Inflammatory macrophage treated with lipopolysaccharide for 1 hour (primary cell): Measurements from ENCODE around the gene CDX2.
A peak's percentile ranks its signal among the peaks of the same experiment; 100 is the strongest.

ENCODE experiments used
- DNase-seq, 2 donors: peaks; one replicate each; pipeline ENCODE4 v3.0.0-alpha.2; 2020 to 2022

The CDX2 gene

GRCh38 chr13:27978301-27978968, 9.3 kb upstream of the CDX2 start:
- no peak for DNase-seq

- no peak for DNase-seq
Measured at GRCh38 chr13:27977476-27978300, 8.6 kb upstream of the CDX2 start.

DNA sequence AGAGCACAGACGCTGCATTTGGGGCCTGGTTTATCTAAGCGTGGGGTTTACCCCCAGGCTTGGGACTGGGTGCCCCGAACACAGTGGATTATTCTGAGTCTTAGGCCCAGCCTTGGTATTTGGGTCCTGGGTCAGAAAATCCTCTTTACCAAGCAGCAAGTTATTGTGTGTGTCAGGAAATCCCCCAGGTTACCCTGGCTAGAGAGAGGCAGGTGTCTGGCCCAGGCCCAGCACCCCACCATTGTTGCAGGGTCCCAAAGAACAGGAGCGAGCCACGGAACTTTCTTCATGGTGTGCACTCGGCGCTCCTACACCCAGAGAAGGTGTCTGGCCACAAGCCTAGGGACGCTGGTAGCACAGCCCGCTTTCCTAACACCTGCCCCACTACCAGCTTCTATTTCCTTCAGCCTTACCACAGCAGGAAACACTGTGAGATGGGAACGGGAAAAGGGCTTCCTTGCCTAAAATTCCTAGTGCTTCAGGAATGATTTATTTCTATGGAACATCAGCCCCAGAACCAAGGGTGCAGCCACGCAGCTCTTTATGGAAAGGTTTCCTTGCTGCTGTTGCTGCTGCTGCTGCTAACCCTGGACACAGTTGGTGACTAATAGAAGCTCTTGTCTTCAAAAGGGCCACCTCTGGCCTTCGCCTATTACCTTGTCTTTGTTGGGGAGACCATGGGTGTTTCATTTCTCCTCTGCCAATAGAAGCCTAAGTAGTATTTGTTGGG, 7.4 kb upstream of the CDX2 start:
- no peak for DNase-seq

DNA sequence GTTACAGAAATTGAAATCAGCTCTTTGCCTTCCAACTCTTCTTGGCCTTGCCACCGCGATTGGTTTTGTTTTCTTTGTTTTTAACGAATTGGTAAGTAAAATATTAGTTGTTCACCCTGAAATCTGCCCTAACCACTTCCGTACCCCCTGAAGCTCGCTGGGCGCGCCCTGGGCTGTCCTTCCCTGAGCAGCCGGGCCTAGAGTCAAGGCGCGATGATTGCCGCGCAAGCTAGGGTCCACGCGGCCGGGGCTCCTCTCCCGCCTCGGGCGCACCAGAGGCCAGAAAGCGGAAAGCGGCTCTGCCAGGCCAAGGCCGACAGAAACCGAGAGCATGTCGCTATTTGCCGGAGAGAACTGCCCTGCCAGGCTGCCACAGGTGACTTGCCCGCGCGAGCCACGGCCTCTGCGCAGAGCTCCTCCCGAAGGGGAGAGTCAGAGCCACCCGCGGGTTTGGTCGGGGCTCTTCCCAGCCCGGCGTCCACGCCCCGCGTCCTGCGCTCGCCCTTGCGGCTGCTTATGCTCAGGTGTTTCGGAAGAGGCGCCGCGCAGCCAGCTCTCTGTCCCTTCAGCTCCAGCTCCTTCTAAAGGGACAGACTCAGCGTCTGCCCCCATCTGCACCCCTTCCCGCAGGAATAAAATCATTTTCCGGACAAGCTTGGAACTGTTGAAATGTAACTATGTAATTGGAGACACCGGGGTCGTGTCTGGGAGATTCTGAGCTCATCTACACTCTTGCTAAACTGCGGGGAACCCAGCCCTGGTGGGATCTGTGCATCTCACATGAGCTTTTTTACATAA, 6.6 kb upstream of the CDX2 start:
- DNase-seq, result no peak

DNA sequence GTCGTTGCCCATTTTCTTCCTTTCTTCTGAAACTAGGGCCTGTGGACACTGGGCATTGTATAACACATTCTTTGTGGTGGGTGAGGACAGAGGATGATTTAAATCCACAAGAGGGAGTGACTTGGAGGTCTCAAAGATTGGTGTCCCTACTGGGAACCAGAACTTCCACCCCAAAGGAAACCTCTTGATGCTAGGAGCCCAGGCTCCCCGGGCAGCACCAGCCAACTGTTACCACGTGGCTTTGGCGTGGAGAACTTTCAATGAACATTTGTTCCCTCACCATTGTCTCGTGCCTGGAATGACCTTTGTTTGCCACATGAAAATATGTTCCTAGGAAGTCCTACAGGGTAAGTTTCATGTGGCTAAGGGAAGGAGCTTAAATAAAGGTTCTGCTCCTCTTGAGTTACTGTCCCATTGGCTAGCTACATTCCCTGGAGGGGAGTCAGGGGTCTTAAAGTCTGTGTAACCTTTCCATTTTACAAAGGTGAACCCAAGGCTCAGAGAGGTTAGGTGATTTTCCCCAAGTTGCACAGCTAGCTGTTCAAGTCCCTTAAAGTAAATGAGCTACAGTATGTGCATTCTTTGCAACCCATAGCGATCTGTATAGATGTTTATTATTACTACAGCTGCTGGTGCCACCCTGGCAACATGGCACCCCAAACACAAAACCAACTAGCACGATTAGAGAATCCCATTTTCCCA, 5.0 kb upstream of the CDX2 start:
- DNase-seq, result no peak

GRCh38 chr13:27973291-27973690, 4.2 kb upstream of the CDX2 start:
- no peak for DNase-seq

GRCh38 chr13:27972478-27972820, 3.3 kb upstream of the CDX2 start:
- no peak for DNase-seq

GRCh38 chr13:27971776-27972477, 2.8 kb upstream of the CDX2 start:
- DNase-seq, result no peak

DNA sequence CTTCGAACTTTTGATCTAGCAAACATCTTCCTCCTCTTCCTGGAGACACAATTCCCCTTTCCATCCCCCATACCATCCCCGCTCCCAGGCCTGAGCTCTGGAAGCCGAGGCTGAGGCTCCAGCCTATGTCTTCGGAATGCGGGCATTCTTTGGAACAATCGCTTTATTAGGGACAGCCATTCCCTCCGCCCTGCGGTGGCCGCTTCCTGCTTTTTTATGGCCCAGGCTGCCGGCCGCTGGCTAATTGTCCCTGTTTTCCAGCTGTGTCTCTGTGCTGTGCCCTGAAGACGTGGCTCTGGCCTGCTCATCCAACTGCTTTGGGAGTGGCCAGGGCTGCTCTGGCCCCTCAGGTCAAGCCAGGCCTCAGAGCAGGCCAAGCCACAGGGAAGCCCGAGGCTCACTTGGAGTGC, 2.1 kb upstream of the CDX2 start:
- no peak for DNase-seq

DNA sequence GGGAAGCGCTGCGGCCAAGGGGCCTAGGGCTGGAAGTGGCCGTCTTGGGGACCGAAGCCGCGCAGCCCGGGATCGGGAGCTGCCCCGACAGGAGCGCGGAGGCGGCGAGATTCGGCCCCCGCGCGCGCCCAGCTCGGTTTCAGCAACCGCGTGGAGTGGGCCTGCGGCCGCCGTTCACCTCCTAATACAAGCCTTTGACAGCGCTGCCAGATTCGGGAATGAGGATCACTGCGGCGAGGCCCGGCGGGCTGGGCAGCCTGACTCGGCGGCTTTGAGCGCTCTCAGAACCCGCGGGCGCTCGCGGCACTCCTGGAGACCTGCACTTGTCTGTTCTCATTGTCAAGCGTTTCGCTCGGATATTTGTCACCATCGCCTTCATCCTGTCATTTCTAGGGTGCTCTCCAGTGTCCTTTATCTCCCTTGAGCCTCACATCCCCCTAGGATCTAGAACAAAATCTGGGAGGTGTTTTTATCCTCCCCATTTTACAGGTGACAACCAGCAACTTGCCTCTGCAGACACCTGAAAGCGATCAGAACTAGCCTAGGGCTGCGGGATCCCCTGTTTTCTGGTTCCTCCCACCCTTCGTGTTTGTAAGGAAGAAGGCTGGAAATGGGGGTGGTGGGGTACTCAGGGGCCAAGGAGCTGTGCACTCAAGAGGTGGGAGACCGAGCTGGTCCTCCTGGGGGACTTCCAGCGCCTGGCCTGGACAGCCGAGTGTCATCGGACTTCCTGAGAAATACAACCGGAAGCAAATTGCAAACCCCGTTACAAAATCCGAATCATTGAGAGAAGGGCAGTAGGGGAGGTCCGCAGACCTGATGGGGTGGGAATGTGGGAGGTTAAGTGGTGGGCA, 1.5 kb upstream of the CDX2 start:
- no peak for DNase-seq

- DNase-seq, result no peak
Measured at GRCh38 chr13:27969866-27970229, 733 bp upstream of the CDX2 start.

- DNase-seq, result no peak
Measured at GRCh38 chr13:27968316-27969081, 616 bp downstream of the CDX2 start.

DNA sequence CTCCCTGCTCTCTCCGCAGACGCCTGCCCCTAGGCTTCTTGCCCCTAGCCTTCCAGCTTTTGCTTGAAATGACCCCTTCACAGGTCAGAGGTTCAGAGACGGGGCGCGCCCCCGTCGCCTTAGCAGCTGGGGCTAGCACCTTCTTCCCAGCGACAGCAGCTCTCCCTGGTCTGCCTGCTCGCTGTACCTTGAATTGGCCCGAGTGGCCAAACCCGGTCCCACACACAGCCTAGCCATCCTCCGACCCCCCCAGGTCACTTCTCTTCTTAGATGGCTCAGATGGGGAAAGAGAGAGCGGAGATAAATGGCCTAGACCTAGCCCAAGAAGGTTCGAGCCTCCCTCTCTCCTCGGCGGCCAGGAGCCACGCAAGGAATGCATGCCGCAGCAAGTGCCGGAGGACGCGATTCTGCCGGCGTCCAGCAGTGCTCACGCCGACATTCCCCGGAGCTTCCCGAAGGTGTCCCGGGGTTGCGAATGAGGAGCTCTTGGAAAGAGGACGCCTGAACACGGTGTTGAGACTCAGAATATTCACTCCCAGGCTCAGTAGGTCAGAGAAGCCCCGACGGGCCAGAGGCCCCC, 1.3 kb downstream of the CDX2 start:
- no peak for DNase-seq

DNA sequence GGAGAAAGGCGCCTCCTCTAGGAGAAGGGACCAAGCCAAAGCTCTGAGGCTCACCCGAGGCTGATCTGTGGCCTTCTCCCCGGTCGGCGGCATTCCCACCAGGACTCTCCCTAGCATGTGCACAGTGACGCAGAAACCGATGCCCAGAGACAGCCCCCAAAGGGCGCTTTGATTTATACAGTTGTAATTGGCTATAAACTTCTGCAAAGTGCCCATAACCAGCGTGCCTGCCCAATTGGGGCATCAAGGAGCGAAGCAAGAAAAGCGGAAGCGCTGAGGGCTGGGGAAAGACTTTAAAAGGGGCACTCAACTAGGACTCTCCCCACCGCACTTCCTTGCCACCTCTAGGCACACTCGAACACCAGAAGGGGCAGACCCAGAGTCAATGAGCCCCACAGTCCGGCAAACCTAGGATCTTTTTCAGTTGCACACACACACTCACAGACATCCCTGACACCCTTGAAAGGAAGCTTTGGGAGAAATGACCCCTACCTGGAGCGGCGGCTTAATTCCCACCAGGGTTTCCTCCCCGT, 1.8 kb downstream of the CDX2 start:
- peak in 1 of 2 donors; percentile 16 for DNase-seq

GRCh38 chr13:27966641-27967202, 2.4 kb downstream of the CDX2 start:
- no peak for DNase-seq

GRCh38 chr13:27965740-27966640, 3.1 kb downstream of the CDX2 start:
- DNase-seq, result no peak

DNA sequence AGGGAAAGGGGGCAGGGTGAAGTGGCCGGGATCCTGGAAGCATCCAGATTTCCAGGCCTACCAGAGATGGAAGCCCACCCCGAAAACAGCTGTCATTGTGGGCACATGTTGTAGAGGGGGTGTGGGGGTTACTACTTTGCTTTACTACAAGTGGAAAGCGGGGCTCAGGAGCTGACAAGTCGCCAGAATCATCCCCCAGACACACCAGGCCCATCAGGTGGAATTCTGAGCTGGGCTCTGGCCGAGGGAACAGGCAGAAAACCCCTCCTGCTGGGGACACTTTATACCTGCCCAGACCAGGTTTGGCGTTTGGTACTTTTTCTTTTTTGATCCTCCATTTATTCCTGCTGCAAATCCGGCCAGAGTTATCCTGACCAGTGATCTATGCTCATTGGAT, 3.8 kb downstream of the CDX2 start:
- DNase-seq, result no peak

DNA sequence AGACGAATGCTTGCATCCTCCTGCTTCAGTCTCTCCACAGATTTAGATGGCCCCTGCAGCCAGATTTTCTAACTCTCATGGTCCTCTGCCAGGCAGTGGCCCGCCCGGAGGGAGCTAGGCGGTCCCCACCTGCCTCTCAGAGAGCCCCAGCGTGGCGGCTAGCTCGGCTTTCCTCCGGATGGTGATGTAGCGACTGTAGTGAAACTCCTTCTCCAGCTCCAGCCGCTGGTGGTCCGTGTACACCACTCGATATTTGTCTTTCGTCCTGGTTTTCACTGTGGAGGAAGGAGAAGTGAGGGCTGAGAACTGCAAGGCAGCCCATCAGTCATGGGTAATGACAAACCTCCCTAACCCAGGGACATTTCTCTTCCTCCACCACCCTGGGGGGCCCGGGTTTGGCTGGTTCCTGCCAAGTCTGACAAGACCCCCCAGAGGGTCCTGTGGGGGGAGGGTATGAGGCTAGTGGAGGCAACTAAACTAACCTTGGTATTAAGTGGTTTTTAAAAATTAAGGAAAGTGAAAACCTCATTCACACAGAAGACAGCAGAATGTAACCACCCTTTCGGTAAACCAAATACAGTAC, 4.3 kb downstream of the CDX2 start:
- DNase-seq, result no peak
